ENCODE measurements around the gene DNAJC27.

DNAJC27 gene

GRCh38 chr2:24970483-24971285, 1.1 kb downstream of the DNAJC27 start:
- DNase-seq = no peak

- DNase-seq = no peak
Measured at GRCh38 chr2:24969784-24970183, 2.0 kb downstream of the DNAJC27 start.

GRCh38 chr2:24961903-24962302, 9.9 kb downstream of the DNAJC27 start:
- DNase-seq = no peak

GRCh38 chr2:24959761-24960160, 12.0 kb downstream of the DNAJC27 start:
- no peak for DNase-seq

- DNase-seq = no peak
Measured at GRCh38 chr2:24958411-24958935, 13.3 kb downstream of the DNAJC27 start.

- DNase-seq = no peak
Measured at GRCh38 chr2:24957976-24958375, 13.8 kb downstream of the DNAJC27 start.

- no peak for DNase-seq
Measured at GRCh38 chr2:24957221-24957620, 14.5 kb downstream of the DNAJC27 start.

- DNase-seq = no peak
Measured at GRCh38 chr2:24955921-24956320, 15.8 kb downstream of the DNAJC27 start.

GRCh38 chr2:24955232-24955631, 16.5 kb downstream of the DNAJC27 start:
- no peak for DNase-seq

GRCh38 chr2:24950102-24950501, 21.7 kb downstream of the DNAJC27 start:
- DNase-seq = no peak

GRCh38 chr2:24948506-24948905, 23.2 kb downstream of the DNAJC27 start:
- DNase-seq = no peak

GRCh38 chr2:24947561-24948157, 24.1 kb downstream of the DNAJC27 start:
- DNase-seq = no peak

- no peak for DNase-seq
Measured at GRCh38 chr2:24945907-24946306, 25.8 kb downstream of the DNAJC27 start.

GRCh38 chr2:24943427-24944053, 28.2 kb downstream of the DNAJC27 start:
- no peak for DNase-seq

- DNase-seq = no peak
Measured at GRCh38 chr2:24939353-24939752, 32.4 kb downstream of the DNAJC27 start.

- DNase-seq = no peak
Measured at GRCh38 chr2:24937236-24937635, 34.5 kb downstream of the DNAJC27 start.

- no peak for DNase-seq
Measured at GRCh38 chr2:24935145-24935544, 36.6 kb downstream of the DNAJC27 start.

- DNase-seq = no peak
Measured at GRCh38 chr2:24932715-24933114, 39.0 kb downstream of the DNAJC27 start.

- no peak for DNase-seq
Measured at GRCh38 chr2:24930768-24931167, 41.0 kb downstream of the DNAJC27 start.

GRCh38 chr2:24929230-24929629, 42.5 kb downstream of the DNAJC27 start:
- DNase-seq = no peak

GRCh38 chr2:24928036-24928435, 43.7 kb downstream of the DNAJC27 start:
- no peak for DNase-seq

GRCh38 chr2:24926602-24927252, 45.0 kb downstream of the DNAJC27 start:
- no peak for DNase-seq

GRCh38 chr2:24926220-24926601, 45.5 kb downstream of the DNAJC27 start:
- DNase-seq = no peak

Measured in NCI-H1930 (cell line).